Measurements from ENCODE around the gene HOXA4. TPM values are rescaled to one million over a fixed set of nuclear protein-coding genes. Genes with fewer than 3 reads are reported as not detected.

HOXA4 gene
- total RNA-seq, 4 donors from 2014 or later = 0.14 to 7.7 (median 0.26) TPM; not detected in 1

DNA sequence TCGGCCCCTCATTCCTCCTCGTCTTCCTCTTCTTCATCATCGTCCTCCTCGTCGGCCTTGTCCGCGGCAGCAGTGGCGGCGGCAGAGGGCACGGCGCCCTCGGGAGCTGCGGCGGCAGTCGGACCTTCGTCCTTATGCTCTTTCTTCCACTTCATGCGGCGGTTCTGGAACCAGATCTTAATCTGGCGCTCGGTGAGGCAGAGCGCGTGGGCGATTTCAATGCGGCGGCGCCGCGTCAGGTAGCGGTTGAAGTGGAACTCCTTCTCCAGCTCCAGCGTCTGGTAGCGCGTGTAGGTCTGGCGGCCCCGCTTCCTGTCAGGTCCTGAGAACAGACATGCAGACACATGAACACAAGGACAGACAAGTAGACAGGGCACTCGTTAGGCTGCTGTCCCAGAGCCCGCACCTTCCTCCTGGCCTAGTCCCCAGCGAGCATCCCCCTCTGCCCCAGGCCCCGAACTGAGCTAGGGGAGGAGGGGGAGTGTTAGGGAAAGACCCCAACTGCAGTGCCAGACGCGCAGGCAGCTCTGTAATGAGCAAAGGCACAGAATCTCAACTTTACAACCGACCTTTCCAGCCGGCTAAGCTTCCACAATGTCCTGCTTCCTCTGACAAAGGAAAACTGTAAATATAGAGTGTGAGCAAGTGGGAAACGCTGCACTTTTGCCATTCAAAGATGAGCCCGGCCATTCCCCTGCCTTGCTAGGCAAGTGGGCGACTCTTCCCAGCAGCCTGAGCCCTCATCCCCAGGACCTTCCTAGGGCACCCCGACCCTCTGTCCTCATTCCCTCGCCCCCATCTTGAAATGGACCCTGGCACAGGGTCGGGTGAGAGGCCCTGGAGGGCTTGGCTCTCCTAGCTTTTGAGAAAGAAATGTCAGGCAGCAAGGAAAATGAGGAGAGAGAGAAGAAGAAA lies 24.6 kb upstream of the HOXA4 start:
- peak overlapping the region; percentile 93 to 95 for H3K27ac ChIP-seq
- H3K36me3 ChIP-seq = no peaks in the 10 kb centered on the region
- peak; percentile 31 to 45 for DNase-seq
- no peaks in the 10 kb centered on the region for H3K27me3 ChIP-seq
- H3K4me1 ChIP-seq = peaks cover 0 to 4% of the 10 kb centered on the region in 2 donors
- intact Hi-C loops (cut with DNase I; ENCODE audit: low total_unique reads) = no loop called here
- peak overlapping the region; percentile 59 to 79 for H3K4me3 ChIP-seq
- no peak for TF ChIP-seq POLR2A (IDR thresholded peaks at IDR 0.05)
- TF ChIP-seq, protein P1, sequence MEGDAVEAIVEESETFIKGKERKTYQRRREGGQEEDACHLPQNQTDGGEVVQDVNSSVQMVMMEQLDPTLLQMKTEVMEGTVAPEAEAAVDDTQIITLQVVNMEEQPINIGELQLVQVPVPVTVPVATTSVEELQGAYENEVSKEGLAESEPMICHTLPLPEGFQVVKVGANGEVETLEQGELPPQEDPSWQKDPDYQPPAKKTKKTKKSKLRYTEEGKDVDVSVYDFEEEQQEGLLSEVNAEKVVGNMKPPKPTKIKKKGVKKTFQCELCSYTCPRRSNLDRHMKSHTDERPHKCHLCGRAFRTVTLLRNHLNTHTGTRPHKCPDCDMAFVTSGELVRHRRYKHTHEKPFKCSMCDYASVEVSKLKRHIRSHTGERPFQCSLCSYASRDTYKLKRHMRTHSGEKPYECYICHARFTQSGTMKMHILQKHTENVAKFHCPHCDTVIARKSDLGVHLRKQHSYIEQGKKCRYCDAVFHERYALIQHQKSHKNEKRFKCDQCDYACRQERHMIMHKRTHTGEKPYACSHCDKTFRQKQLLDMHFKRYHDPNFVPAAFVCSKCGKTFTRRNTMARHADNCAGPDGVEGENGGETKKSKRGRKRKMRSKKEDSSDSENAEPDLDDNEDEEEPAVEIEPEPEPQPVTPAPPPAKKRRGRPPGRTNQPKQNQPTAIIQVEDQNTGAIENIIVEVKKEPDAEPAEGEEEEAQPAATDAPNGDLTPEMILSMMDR (IDR thresholded peaks at IDR 0.05) = no peak
- H3K9me3 ChIP-seq = no peaks in the 10 kb centered on the region

DNA sequence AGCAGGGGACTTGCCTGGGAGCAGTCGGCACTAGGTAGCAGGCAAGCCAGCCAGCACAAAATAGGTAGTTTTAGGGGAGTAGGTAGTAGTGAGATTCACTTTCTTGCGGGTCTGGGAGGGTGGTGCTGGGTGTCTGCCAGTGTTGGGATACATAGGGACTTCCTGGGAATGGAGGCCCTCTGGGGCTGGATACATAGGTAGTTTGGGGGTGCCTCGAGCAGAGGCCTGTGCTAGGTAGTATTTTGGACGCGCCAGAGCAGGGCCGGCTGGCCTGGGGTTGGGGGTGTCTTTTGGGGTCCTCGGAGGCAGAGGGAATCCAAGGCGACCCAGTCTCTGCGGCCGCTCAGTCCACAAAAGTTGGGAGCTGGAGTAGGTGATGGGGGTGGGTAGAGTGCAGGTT lies 23.8 kb upstream of the HOXA4 start:
- peak overlapping the region in 1 of 2 donors; percentile 96 for H3K27ac ChIP-seq
- no peak overlapping the region for H3K4me3 ChIP-seq
- peaks cover 0 to 4% of the 10 kb centered on the region in 2 donors for H3K4me1 ChIP-seq
- peak in 1 of 2 donors; percentile 23 for DNase-seq
- intact Hi-C loops (cut with DNase I; ENCODE audit: low total_unique reads) = no loop called here
- H3K27me3 ChIP-seq = no peaks in the 10 kb centered on the region
- TF ChIP-seq, protein P1 (IDR thresholded peaks at IDR 0.05) = no peak
- TF ChIP-seq POLR2A (IDR thresholded peaks at IDR 0.05) = no peak
- no peaks in the 10 kb centered on the region for H3K36me3 ChIP-seq
- no peaks in the 10 kb centered on the region for H3K9me3 ChIP-seq

DNA sequence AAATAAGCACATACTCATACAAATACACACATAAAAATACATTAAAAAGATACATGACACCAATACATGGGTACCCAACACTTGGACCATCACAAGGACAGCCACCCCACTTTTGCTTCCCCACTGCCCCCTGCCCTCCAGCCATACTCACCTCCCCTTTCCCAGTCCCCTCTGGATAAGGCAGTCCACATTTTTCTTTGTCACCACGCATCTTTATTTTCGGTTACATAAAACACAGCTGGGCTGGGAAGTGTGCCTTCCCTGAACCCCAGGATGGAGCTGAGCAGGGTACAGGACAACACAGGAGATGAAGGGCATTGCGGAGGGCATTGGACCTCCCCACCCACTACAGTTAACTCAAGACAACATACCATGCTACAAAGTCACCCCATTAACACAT lies 23.0 kb upstream of the HOXA4 start:
- Histone ChIP-seq H3K27ac (peak overlapping the region; percentile 96), H3K27me3 (no peaks in the 10 kb centered on the region), H3K9me3 (no peaks in the 10 kb centered on the region), H3K36me3 (no peaks in the 10 kb centered on the region), H3K4me3 (no peak overlapping the region), H3K4me1 (peaks cover 0 to 4% of the 10 kb centered on the region in 2 donors)
- no peak for TF ChIP-seq POLR2A (IDR thresholded peaks at IDR 0.05)
- TF ChIP-seq, protein P1 (IDR thresholded peaks at IDR 0.05) = no peak
- intact Hi-C loops (cut with DNase I; ENCODE audit: low total_unique reads) = no loop called here
- DNase-seq = peak in 1 of 2 donors; percentile 11

DNA sequence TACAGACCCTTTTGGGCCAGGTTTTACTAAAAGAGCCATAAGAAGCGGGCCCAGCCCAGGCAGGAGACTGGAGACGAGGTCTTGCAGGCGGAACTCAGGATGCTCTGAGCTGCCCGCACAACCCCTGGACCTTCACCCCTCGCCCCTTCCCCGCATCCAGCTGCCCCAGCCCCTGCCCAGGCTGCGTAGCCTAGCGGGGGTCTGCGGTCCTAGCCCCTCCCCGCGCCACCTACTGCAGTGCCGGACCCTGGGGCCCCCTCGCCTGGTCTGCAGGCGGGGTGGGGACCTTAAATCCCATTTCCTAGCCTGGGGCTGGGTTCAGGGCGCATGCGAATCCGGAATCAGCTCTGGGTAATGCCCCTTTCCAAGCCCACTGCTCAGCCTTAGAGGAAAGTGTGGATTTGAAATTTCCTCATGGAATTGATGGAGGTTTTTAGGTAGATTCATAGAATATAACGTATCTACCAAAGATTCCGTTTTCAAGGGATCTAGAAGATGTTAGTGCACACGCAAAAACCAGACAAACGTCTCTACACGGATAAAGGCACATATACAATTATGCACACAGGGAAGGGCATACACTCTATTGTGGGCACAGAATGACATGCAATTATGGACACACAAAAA lies 22.4 kb upstream of the HOXA4 start:
- Histone ChIP-seq H3K4me3 (peak overlapping the region; percentile 59 to 67), H3K9me3 (no peaks in the 10 kb centered on the region), H3K27ac (peak overlapping the region; percentile 96), H3K36me3 (no peaks in the 10 kb centered on the region), H3K27me3 (no peaks in the 10 kb centered on the region), H3K4me1 (peaks cover 0 to 4% of the 10 kb centered on the region in 2 donors)
- DNase-seq = no peak
- TF ChIP-seq, protein P1 (IDR thresholded peaks at IDR 0.05) = no peak
- no peak for TF ChIP-seq POLR2A (IDR thresholded peaks at IDR 0.05)
- intact Hi-C loops (cut with DNase I; ENCODE audit: low total_unique reads) = no loop called here
